GM18505 (cell line): ENCODE data around the gene USP28.

ENCODE experiments used
- ATAC-seq: cut with Tn5 transposase; IDR thresholded peaks from one replicate; pipeline ENCODE4 v1.9.1; 2021; ENCODE audit not compliant: unreplicated experiment
- POLR2A ChIP-seq: IDR thresholded peaks from 4 replicates; pipeline ENCODE4 v1.6.1; 2011; ENCODE audit warnings: borderline replicate concordance; ENCODE audit not compliant: insufficient read depth, insufficient read length; ENCODE audit errors: extremely low read depth

USP28 gene

GRCh38 chr11:113865873-113866272 lies 9.5 kb downstream of the USP28 start:
- ATAC-seq: no peak
- no peak for TF ChIP-seq POLR2A

DNA sequence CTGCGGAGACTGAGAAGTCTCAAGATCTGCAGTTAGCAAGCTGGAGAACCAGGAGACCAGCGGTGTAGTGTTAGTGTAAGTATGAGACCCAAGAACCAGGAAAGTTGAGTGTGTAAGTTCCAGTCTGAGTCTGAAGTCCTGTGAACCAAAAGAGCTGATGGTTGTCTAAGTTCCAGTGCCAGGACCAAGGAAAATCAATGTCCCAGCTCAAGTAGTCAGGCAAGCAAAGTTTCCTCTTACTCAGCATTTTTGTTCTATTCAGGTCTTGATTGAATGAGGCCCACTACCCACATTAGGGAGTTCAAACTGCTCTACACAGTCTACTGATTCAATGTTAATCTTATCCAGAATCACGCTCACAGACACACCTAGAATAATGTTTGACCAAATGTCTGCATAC lies 11.0 kb downstream of the USP28 start:
- no peak for TF ChIP-seq POLR2A
- no peak for ATAC-seq

DNA sequence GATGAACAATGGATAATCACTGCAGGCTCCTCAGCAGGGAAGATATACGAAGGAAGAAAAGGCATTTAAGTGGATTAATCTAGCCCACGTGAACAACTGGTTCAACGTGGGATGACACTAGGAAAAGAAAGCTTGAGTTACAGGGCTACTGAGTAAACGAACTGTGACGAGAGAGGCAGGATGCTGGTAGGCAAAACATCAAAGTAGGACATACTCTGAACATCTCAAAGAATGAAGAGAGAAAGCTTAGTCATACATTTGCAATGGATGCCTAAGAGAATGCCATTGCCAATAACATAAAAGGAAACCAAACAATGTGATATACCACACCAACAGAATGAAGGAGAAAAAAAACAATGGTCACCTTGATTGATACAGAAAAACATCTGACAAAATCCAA lies 12.9 kb downstream of the USP28 start:
- ATAC-seq: no peak
- no peak for TF ChIP-seq POLR2A

DNA sequence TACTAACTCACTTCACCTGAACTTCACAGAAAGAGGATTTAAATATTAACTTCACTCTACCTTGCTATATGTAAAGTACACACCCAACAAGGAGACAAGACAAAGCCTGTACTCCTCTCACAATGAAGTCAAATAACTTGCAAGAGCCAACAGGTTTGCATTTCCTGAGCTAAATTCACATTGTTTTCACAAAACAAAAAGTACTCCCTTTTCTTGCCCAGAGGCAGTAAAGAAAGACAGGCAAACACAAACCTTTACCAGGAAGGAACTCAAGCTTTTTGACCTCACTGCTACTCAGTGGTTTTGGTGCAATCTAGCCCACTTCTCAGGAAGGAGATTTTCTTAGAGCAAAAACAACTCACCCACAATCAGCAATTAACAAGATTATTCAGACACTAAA lies 15.7 kb downstream of the USP28 start:
- no peak for TF ChIP-seq POLR2A
- ATAC-seq: no peak

DNA sequence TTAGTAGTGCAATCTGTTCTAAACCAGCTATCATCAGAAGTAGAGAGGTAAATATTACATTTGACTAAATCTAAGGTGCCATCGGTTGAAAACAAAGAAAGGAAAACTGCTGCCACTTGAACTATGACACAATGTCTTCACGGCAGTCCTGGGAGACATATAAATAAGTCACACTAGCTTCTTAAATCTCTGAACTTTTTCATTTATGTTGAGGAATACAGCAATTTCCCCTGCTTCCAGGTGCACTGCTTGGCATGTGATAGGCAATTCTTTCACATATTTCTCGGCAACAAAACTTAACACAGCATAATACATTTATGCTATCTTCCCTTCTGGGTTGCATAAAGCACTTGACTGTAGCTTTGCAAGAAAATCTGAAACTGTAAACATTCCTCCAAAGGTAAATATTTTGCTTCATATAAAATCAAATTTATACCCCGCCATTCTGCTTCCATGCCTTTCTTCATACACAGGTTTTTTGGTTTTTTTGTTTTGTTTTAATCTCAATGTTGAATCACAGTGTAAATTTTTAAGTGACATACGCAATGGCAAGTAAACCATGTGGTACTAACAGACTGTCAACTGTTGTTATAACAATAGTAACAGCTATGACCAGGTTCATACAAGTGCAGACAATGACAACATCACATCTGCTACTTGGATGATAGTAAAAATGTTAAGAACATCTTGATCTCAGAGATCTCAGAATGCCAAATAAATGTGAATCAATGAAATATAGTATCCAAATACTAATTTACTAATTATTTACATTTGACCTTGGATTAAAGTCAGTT lies 18.2 kb downstream of the USP28 start:
- ATAC-seq: no peak
- no peak for TF ChIP-seq POLR2A

GRCh38 chr11:113855803-113856202 lies 19.6 kb downstream of the USP28 start:
- ATAC-seq: no peak

DNA sequence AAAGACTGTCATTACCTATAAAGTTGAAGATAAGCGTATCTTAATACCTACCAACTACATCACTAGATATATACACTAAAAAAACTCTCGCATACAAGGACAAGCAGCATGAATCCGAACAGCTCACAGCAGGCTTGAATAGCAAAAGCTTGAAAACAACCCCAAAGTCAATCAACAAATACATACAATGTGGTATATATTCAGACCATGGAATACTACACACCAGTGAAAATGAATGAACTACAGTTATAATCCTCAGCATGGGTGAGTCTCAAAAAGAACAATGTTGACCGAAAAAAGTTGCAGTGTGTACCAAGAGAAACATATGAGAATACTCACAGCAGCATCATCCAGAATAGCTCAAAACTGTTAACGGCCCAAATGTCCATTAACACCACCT lies 25.2 kb downstream of the USP28 start:
- no peak for ATAC-seq

More at GRCh38 chr11:113855803-113856202, 19.6 kb downstream of the USP28 start:
- no peak for TF ChIP-seq POLR2A

DNA sequence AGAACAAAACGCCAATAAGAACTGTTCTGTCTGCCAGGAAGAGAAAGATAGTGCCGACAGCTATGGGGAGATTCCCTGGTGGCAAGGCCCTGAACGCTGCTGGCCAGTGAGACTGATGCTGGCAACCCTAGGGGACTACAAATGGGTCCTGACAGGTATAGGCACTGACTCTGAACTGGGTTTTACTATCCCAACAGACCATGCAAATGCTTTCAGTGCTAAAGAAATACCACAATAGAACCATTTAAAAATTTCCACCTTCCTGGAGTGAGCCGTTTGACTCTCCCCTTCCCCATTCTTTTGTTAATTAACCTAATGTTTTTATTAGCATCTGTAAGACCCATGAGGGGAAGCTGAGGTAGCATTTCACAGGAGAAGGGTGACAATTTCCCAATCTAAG lies 25.7 kb downstream of the USP28 start:
- TF ChIP-seq POLR2A: no peak
- no peak for ATAC-seq

More for the DNA sequence above, 25.2 kb downstream of the USP28 start:
- no peak for TF ChIP-seq POLR2A

GRCh38 chr11:113847580-113847979 lies 27.8 kb downstream of the USP28 start:
- ATAC-seq: no peak
- TF ChIP-seq POLR2A: no peak

GRCh38 chr11:113847111-113847510 lies 28.3 kb downstream of the USP28 start:
- ATAC-seq: no peak
- no peak for TF ChIP-seq POLR2A

DNA sequence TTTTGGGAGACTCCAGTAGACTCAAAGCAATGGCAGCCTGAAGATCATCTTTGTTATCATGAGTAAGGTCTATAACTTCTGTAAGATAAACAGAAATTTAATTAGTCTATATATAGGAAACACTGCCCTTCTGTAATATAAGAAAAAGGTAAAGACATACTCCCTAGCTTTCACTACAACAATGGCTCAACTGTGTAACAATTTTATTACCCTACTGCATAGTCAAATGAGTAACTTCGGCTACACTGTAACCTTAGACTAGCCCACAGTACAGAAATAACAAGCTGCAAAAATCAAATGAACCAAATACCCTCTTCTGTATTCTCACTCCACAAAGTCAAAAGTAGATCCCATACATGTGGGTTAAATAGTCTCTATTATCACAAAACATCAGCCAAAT lies 33.7 kb downstream of the USP28 start:
- no peak for ATAC-seq
- no peak for TF ChIP-seq POLR2A

GRCh38 chr11:113840932-113841664 lies 34.3 kb downstream of the USP28 start:
- no peak for ATAC-seq

GRCh38 chr11:113839842-113840241 lies 35.5 kb downstream of the USP28 start:
- no peak for TF ChIP-seq POLR2A
- peak; percentile 95 for ATAC-seq

More at GRCh38 chr11:113840932-113841664, 34.3 kb downstream of the USP28 start:
- no peak for TF ChIP-seq POLR2A

DNA sequence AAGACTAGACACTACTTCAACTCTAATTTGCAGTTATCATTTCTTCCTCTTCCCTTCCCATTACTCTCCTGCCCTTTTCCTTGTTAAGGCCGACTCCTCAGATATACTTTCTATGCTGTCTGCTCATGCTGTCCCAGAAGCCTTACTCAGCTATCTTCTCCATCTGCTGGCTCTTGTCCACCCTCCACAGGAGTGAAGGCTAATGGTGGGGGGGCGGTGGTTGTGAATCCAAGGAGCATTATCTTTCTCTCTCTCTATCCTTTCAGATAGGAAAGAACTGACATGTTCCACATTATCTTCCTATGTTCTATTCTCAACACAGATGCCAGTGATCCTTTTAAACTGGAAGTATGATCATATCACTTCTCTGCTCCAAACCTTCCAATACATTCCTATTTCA lies 37.4 kb downstream of the USP28 start:
- ATAC-seq: no peak
- TF ChIP-seq POLR2A: no peak
